ENCODE data around the gene PPP2R5B. TPM values are rescaled to one million over a fixed set of nuclear protein-coding genes. Genes with fewer than 3 reads are reported as not detected.
A peak's percentile ranks its signal among the peaks of the same experiment; 100 is the strongest.

PPP2R5B gene
- total and polyA plus RNA-seq, 9 of the 15 experiments (the other 6 are each of a cell fraction or from before 2014, with no cell fraction given), result 0.10 to 7.8 (median 3.3) TPM

DNA sequence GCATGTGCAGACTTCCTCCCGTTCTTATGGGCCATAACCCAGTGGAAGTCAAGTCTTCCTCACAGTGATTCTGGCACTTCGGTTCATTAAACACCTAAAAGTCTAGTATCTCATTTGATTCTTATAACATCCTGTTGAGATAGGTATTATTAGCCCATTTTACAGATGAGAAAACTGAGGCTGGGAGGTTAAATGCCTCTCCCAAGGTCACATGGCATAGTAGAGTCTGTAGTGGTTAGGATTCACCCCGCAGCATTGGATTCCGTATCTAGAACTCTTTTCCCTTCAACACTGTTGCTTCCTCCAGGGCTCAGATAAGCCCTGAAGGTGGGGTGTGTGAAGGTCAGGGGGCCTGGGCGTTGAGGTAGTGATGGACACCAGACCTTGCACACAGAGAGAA, 7.8 kb downstream of the PPP2R5B start (continued):
- TF ChIP-seq, protein P1, sequence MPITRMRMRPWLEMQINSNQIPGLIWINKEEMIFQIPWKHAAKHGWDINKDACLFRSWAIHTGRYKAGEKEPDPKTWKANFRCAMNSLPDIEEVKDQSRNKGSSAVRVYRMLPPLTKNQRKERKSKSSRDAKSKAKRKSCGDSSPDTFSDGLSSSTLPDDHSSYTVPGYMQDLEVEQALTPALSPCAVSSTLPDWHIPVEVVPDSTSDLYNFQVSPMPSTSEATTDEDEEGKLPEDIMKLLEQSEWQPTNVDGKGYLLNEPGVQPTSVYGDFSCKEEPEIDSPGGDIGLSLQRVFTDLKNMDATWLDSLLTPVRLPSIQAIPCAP (CRISPR knock-in tag; IDR thresholded peaks at IDR 0.05; ENCODE audit: borderline replicate concordance), result no peak
- TF ChIP-seq HNRNPLL (IDR thresholded peaks at IDR 0.05; ENCODE audit: low read depth, low read length, poor library complexity, severe bottlenecking), result no peak
- TF ChIP-seq HDAC2 (IDR thresholded peaks at IDR 0.05), result peak; percentile 79
- peak; percentile 81 for TF ChIP-seq ADNP (tag; IDR thresholded peaks at IDR 0.05)
- peak; percentile 91 for TF ChIP-seq RBM25 (IDR thresholded peaks at IDR 0.05; ENCODE audit: low read depth, low read length, severe bottlenecking)

DNA sequence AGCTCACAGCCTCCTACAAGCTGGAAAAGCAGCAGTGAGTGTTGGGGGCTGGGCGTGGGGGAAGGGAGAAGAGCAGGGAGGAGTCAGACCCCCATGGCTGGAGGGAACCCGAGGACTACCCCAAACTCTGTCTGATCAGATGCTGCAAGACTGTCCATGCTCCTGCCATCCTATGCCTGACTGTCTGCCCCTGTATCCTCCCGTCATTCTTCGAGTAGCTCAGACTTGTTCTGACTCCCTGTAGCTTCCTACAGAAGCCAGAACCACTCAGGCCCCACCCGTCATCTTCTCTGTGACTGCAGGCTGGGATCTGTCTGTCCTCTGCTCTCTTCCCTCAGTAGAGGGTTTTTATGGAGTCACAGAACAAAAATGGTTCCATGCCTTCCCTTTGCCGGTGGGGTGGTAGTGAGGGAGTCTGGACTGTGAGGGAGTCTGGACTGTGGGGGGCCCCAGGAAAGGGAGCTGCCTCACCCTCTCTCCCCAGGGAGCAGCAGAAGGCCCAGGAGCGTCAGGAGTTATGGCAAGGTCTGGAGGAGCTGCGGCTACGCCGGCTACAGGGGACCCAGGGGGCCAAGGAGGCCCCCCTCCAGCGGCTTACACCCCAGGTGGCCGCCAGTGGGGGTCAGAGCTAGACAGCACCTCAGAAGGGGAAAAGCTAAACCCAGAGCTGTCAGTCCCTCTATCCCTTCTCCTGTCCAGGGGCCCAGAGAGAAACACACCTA, 8.9 kb downstream of the PPP2R5B start:
- Histone ChIP-seq H3K9ac (ENCODE audit: insufficient read depth in 1 of 2, low read depth in 2 of 2, low read length in 2 of 2) (peak overlapping the region in 1 of 2 experiments; percentile 63; a peak in 2 of 4 replicates), H3K4me3 (no peak overlapping the region), H3K9me1 (ENCODE audit: control insufficient read depth, insufficient read depth, low read length) (no peaks in the 10 kb centered on the region), H3K36me3 (ENCODE audit: control insufficient read depth, insufficient read depth, low read length) (peaks cover 7% of the 10 kb centered on the region; the same call in 1 of the 3 replicates), H3K79me2 (ENCODE audit: control insufficient read depth, insufficient read depth, low read length) (no peaks in the 10 kb centered on the region), H2AFZ (ENCODE audit: low read depth, low read length) (no peak overlapping the region), H3K4me1 (replicated peaks in 1 of 2; ENCODE audit: control insufficient read depth in 2 of 2, insufficient read depth in 2 of 2, low read length in 2 of 2) (peaks cover 8 to 28% of the 10 kb centered on the region in 2 experiments; a peak in 4 of 5 replicates), H4K20me1 (replicated peaks; ENCODE audit: control insufficient read depth, insufficient read depth, low read length) (no peaks in the 10 kb centered on the region; the same call in 1 of the 2 replicates), H3K27me3 (ENCODE audit: control insufficient read depth in 2 of 2, insufficient read depth in 2 of 2, low read length in 2 of 2) (no peaks in the 10 kb centered on the region), H3K9me3 (replicated peaks; ENCODE audit: control insufficient read depth, insufficient read depth, low read depth, low read length) (no peaks in the 10 kb centered on the region), H3K4me2 (ENCODE audit: insufficient read depth, low read length) (no peak overlapping the region), H3K27ac (ENCODE audit: extremely low read depth, low read depth, low read length) (no peak overlapping the region)
- ATAC-seq (peak; percentile 39), DNase-seq (ENCODE audit: extremely low read depth in 1 of 4, low spot score in 3 of 4) (no peak), FAIRE-seq (no peak)
- 73% methylated on average over 10 of the region's 12 CpGs for WGBS (ENCODE audit: insufficient coverage, low coverage, missing lambda C conversion rate)
- ChIA-PET CTCF (ENCODE audit: low intra/inter-chr PET ratio) (no interaction called here), POLR2A (interaction anchor here (1.9 kb wide), 1 partner anchor 9 kb away, joined by 14 read pairs; the partner anchor contains the start of gene PPP2R5B)
- intact Hi-C loops (cut with micrococcal nuclease) (no loop called here), in situ Hi-C loops (cut with MboI) (no loop called here)
- no TSS peak for BruUV-seq (replicated peaks)
- TF ChIP-seq, protein P2, sequence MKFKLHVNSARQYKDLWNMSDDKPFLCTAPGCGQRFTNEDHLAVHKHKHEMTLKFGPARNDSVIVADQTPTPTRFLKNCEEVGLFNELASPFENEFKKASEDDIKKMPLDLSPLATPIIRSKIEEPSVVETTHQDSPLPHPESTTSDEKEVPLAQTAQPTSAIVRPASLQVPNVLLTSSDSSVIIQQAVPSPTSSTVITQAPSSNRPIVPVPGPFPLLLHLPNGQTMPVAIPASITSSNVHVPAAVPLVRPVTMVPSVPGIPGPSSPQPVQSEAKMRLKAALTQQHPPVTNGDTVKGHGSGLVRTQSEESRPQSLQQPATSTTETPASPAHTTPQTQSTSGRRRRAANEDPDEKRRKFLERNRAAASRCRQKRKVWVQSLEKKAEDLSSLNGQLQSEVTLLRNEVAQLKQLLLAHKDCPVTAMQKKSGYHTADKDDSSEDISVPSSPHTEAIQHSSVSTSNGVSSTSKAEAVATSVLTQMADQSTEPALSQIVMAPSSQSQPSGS (CRISPR knock-in tag; IDR thresholded peaks at IDR 0.05), result no peak
- TF ChIP-seq RBM15 (IDR thresholded peaks at IDR 0.05; ENCODE audit: insufficient read depth, low read length) (no peak), FOXK2 (conservative IDR thresholded peaks at IDR 0.05 in 1 of 2, IDR thresholded peaks at IDR 0.05 in 1 of 2; ENCODE audit: low read depth in 2 of 2) (no peak), ZFP36 (IDR thresholded peaks at IDR 0.05; ENCODE audit: low read depth, low read length, partially characterized antibody) (no peak), POU5F1 (IDR thresholded peaks at IDR 0.05; ENCODE audit: borderline replicate concordance, low read depth, low read length, partially characterized antibody) (no peak), ZNF133 (CRISPR knock-in tag; IDR thresholded peaks at IDR 0.05) (no peak), MCM2 (IDR thresholded peaks at IDR 0.05; ENCODE audit: low read depth) (no peak), RCOR1 (IDR thresholded peaks at IDR 0.05; ENCODE audit: borderline replicate concordance in 1 of 2, low read depth in 2 of 2, low read length in 2 of 2) (no peak)
- TF ChIP-seq, protein P3, sequence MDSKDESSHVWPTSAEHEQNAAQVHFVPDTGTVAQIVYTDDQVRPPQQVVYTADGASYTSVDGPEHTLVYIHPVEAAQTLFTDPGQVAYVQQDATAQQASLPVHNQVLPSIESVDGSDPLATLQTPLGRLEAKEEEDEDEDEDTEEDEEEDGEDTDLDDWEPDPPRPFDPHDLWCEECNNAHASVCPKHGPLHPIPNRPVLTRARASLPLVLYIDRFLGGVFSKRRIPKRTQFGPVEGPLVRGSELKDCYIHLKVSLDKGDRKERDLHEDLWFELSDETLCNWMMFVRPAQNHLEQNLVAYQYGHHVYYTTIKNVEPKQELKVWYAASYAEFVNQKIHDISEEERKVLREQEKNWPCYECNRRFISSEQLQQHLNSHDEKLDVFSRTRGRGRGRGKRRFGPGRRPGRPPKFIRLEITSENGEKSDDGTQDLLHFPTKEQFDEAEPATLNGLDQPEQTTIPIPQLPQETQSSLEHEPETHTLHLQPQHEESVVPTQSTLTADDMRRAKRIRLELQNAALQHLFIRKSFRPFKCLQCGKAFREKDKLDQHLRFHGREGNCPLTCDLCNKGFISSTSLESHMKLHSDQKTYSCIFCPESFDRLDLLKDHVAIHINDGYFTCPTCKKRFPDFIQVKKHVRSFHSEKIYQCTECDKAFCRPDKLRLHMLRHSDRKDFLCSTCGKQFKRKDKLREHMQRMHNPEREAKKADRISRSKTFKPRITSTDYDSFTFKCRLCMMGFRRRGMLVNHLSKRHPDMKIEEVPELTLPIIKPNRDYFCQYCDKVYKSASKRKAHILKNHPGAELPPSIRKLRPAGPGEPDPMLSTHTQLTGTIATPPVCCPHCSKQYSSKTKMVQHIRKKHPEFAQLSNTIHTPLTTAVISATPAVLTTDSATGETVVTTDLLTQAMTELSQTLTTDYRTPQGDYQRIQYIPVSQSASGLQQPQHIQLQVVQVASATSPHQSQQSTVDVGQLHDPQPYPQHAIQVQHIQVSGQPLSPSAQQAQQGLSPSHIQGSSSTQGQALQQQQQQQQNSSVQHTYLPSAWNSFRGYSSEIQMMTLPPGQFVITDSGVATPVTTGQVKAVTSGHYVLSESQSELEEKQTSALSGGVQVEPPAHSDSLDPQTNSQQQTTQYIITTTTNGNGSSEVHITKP (IDR thresholded peaks at IDR 0.05; ENCODE audit: partially characterized antibody), result no peak
